ENCODE measurements around the gene AKAP13. TPM values are rescaled to one million over a fixed set of nuclear protein-coding genes. Genes with fewer than 3 reads are reported as not detected.
A peak's percentile ranks its signal among the peaks of the same experiment; 100 is the strongest.
"Not testable (repeated sequence)": the region's sequence is repeated elsewhere in the genome, so short reads cannot be mapped to it uniquely, and the experiment has no call there.

The AKAP13 gene
- total RNA-seq, 2 experiments from 2014 or later, result 83.2 to 85.2 TPM

GRCh38 chr15:85639752-85640381 lies 259.5 kb downstream of the AKAP13 start:
- Mint-ChIP-seq H3K27me3 (no peaks in the 10 kb centered on the region), H3K36me3 (peaks cover 27% of the 10 kb centered on the region), H3K4me3 (no peak overlapping the region), H3K27ac (no peak overlapping the region), H3K9me3 (no peaks in the 10 kb centered on the region), H3K4me1 (peaks cover 37% of the 10 kb centered on the region)
- no peak for DNase-seq

- H3K4me3 Mint-ChIP-seq, result no peak overlapping the region
- H3K36me3 Mint-ChIP-seq, result peaks cover 41% of the 10 kb centered on the region
- no peak overlapping the region for H3K27ac Mint-ChIP-seq
- H3K4me1 Mint-ChIP-seq, result peaks cover 49% of the 10 kb centered on the region
- no peaks in the 10 kb centered on the region for H3K27me3 Mint-ChIP-seq
- no peak for DNase-seq
- H3K9me3 Mint-ChIP-seq, result no peaks in the 10 kb centered on the region
Measured at GRCh38 chr15:85642065-85642692, 261.8 kb downstream of the AKAP13 start.

GRCh38 chr15:85642693-85643066 lies 262.3 kb downstream of the AKAP13 start:
- Mint-ChIP-seq H3K4me3 (no peak overlapping the region), H3K27me3 (no peaks in the 10 kb centered on the region), H3K4me1 (peaks cover 49% of the 10 kb centered on the region), H3K36me3 (peaks cover 45% of the 10 kb centered on the region), H3K27ac (no peak overlapping the region), H3K9me3 (no peaks in the 10 kb centered on the region)
- DNase-seq, result no peak

GRCh38 chr15:85646538-85647091 lies 266.2 kb downstream of the AKAP13 start:
- Mint-ChIP-seq H3K36me3 (peaks cover 43% of the 10 kb centered on the region), H3K27me3 (no peaks in the 10 kb centered on the region), H3K4me3 (no peak overlapping the region), H3K9me3 (no peaks in the 10 kb centered on the region), H3K4me1 (peaks cover 56% of the 10 kb centered on the region), H3K27ac (peak overlapping the region; percentile 77)
- no peak for DNase-seq

- Mint-ChIP-seq H3K27me3 (no peaks in the 10 kb centered on the region), H3K27ac (peak overlapping the region; percentile 96), H3K4me3 (peak overlapping the region; percentile 38), H3K4me1 (peaks cover 49% of the 10 kb centered on the region), H3K9me3 (no peaks in the 10 kb centered on the region), H3K36me3 (peaks cover 37% of the 10 kb centered on the region)
- DNase-seq, result peak; percentile 40
Measured at GRCh38 chr15:85649372-85649771, 269.0 kb downstream of the AKAP13 start.

GRCh38 chr15:85651548-85651947 lies 271.1 kb downstream of the AKAP13 start:
- DNase-seq, result no peak
- no peaks in the 10 kb centered on the region for H3K27me3 Mint-ChIP-seq
- H3K27ac Mint-ChIP-seq, result no peak overlapping the region
- H3K4me1 Mint-ChIP-seq, result peaks cover 31% of the 10 kb centered on the region
- peaks cover 28% of the 10 kb centered on the region for H3K36me3 Mint-ChIP-seq
- H3K9me3 Mint-ChIP-seq, result no peaks in the 10 kb centered on the region
- H3K4me3 Mint-ChIP-seq, result no peak overlapping the region

- H3K4me1 Mint-ChIP-seq, result peaks cover 26% of the 10 kb centered on the region
- H3K27me3 Mint-ChIP-seq, result no peaks in the 10 kb centered on the region
- DNase-seq, result no peak
- H3K27ac Mint-ChIP-seq, result peak overlapping the region; percentile 19
- H3K9me3 Mint-ChIP-seq, result no peaks in the 10 kb centered on the region
- H3K4me3 Mint-ChIP-seq, result no peak overlapping the region
- H3K36me3 Mint-ChIP-seq, result peaks cover 20% of the 10 kb centered on the region
Measured at GRCh38 chr15:85652457-85652856, 272.1 kb downstream of the AKAP13 start.

GRCh38 chr15:85657132-85657531 lies 276.7 kb downstream of the AKAP13 start:
- Mint-ChIP-seq H3K9me3 (no peaks in the 10 kb centered on the region), H3K27me3 (no peaks in the 10 kb centered on the region), H3K4me3 (no peak overlapping the region), H3K36me3 (peaks cover 12% of the 10 kb centered on the region), H3K4me1 (peaks cover 2% of the 10 kb centered on the region), H3K27ac (no peak overlapping the region)
- DNase-seq, result no peak

- no peak for DNase-seq
- H3K4me1 Mint-ChIP-seq, result no peaks in the 10 kb centered on the region
- H3K36me3 Mint-ChIP-seq, result peaks cover 18% of the 10 kb centered on the region
- no peaks in the 10 kb centered on the region for H3K9me3 Mint-ChIP-seq
- no peaks in the 10 kb centered on the region for H3K27me3 Mint-ChIP-seq
- H3K27ac Mint-ChIP-seq, result no peak overlapping the region
- no peak overlapping the region for H3K4me3 Mint-ChIP-seq
Measured at GRCh38 chr15:85658816-85659215, 278.4 kb downstream of the AKAP13 start.

GRCh38 chr15:85661859-85662258 lies 281.5 kb downstream of the AKAP13 start:
- H3K27me3 Mint-ChIP-seq, result no peaks in the 10 kb centered on the region
- H3K4me1 Mint-ChIP-seq, result peaks cover 7% of the 10 kb centered on the region
- DNase-seq, result no peak
- no peak overlapping the region for H3K4me3 Mint-ChIP-seq
- H3K27ac Mint-ChIP-seq, result no peak overlapping the region
- H3K36me3 Mint-ChIP-seq, result peaks cover 40% of the 10 kb centered on the region
- H3K9me3 Mint-ChIP-seq, result peaks cover 2% of the 10 kb centered on the region

GRCh38 chr15:85665677-85666076 lies 285.3 kb downstream of the AKAP13 start:
- not testable (repeated sequence) for H3K4me3 Mint-ChIP-seq, H3K27me3 Mint-ChIP-seq, H3K9me3 Mint-ChIP-seq, DNase-seq, H3K27ac Mint-ChIP-seq
- H3K4me1 Mint-ChIP-seq, result peaks cover 26% of the 10 kb centered on the region
- peaks cover 58% of the 10 kb centered on the region for H3K36me3 Mint-ChIP-seq

- peak overlapping the region; percentile 96 for H3K27ac Mint-ChIP-seq
- H3K36me3 Mint-ChIP-seq, result peaks cover 58% of the 10 kb centered on the region
- H3K9me3 Mint-ChIP-seq, result peaks cover 2% of the 10 kb centered on the region
- peaks cover 30% of the 10 kb centered on the region for H3K4me1 Mint-ChIP-seq
- DNase-seq, result peak; percentile 61
- no peaks in the 10 kb centered on the region for H3K27me3 Mint-ChIP-seq
- H3K4me3 Mint-ChIP-seq, result peak overlapping the region; percentile 52
Measured at GRCh38 chr15:85667491-85668424, 287.4 kb downstream of the AKAP13 start.

- Mint-ChIP-seq H3K4me3 (no peak overlapping the region), H3K9me3 (no peaks in the 10 kb centered on the region), H3K27ac (peak overlapping the region; percentile 19), H3K36me3 (peaks cover 39% of the 10 kb centered on the region), H3K4me1 (peaks cover 39% of the 10 kb centered on the region), H3K27me3 (no peaks in the 10 kb centered on the region)
- no peak for DNase-seq
Measured at GRCh38 chr15:85671156-85671555, 290.8 kb downstream of the AKAP13 start.

GRCh38 chr15:85672332-85673084 lies 292.1 kb downstream of the AKAP13 start:
- DNase-seq, result no peak
- Mint-ChIP-seq H3K9me3 (no peaks in the 10 kb centered on the region), H3K27ac (no peak overlapping the region), H3K4me1 (peaks cover 27% of the 10 kb centered on the region), H3K27me3 (no peaks in the 10 kb centered on the region), H3K4me3 (no peak overlapping the region), H3K36me3 (peaks cover 32% of the 10 kb centered on the region)

Measured in activated naive CD8-positive, alpha-beta T cell treated with anti-CD3 and anti-CD28 coated beads for 36 hours (primary cell).